ENCODE measurements around the gene C5orf63.

C5orf63 gene

GRCh38 chr5:127094161-127094814 is 21.0 kb upstream of the C5orf63 start:
- H3K36me3 ChIP-seq (ENCODE audit: control insufficient read depth in 2 of 2, insufficient read depth in 2 of 2, low read length in 2 of 2): no peaks in the 10 kb centered on the region
- H3K27me3 ChIP-seq (ENCODE audit: control insufficient read depth in 2 of 2, insufficient read depth in 2 of 2, low read length in 2 of 2): no peaks in the 10 kb centered on the region
- no peak overlapping the region for H3K27ac ChIP-seq (ENCODE audit: low read depth in 2 of 2, low read length in 2 of 2)
- H3K4me1 ChIP-seq (ENCODE audit: control insufficient read depth in 2 of 2, insufficient read depth in 2 of 2, low read length in 2 of 2): no peaks in the 10 kb centered on the region
- no peak overlapping the region for H3K4me3 ChIP-seq (ENCODE audit: low read length in 2 of 2)
- H3K9me3 ChIP-seq (ENCODE audit: control insufficient read depth in 2 of 2, low read length in 2 of 2): no peaks in the 10 kb centered on the region
- no peak overlapping the region for H3K9ac ChIP-seq (ENCODE audit: low read depth in 1 of 2, low read length in 2 of 2)

GRCh38 chr5:127092690-127093089 is 19.4 kb upstream of the C5orf63 start:
- H3K9me3 ChIP-seq (ENCODE audit: control insufficient read depth in 2 of 2, low read length in 2 of 2): no peaks in the 10 kb centered on the region
- H3K27ac ChIP-seq (ENCODE audit: low read depth in 2 of 2, low read length in 2 of 2): no peak overlapping the region
- H3K9ac ChIP-seq (ENCODE audit: low read depth in 1 of 2, low read length in 2 of 2): no peak overlapping the region
- H3K4me1 ChIP-seq (ENCODE audit: control insufficient read depth in 2 of 2, insufficient read depth in 2 of 2, low read length in 2 of 2): no peaks in the 10 kb centered on the region
- no peak overlapping the region for H3K4me3 ChIP-seq (ENCODE audit: low read length in 2 of 2)
- H3K36me3 ChIP-seq (ENCODE audit: control insufficient read depth in 2 of 2, insufficient read depth in 2 of 2, low read length in 2 of 2): no peaks in the 10 kb centered on the region
- H3K27me3 ChIP-seq (ENCODE audit: control insufficient read depth in 2 of 2, insufficient read depth in 2 of 2, low read length in 2 of 2): no peaks in the 10 kb centered on the region

GRCh38 chr5:127089191-127089590 is 15.9 kb upstream of the C5orf63 start:
- no peaks in the 10 kb centered on the region for H3K36me3 ChIP-seq (ENCODE audit: control insufficient read depth in 2 of 2, insufficient read depth in 2 of 2, low read length in 2 of 2)
- H3K9ac ChIP-seq (ENCODE audit: low read depth in 1 of 2, low read length in 2 of 2): no peak overlapping the region
- H3K4me1 ChIP-seq (ENCODE audit: control insufficient read depth in 2 of 2, insufficient read depth in 2 of 2, low read length in 2 of 2): no peaks in the 10 kb centered on the region
- no peak overlapping the region for H3K27ac ChIP-seq (ENCODE audit: low read depth in 2 of 2, low read length in 2 of 2)
- H3K9me3 ChIP-seq (ENCODE audit: control insufficient read depth in 2 of 2, low read length in 2 of 2): no peaks in the 10 kb centered on the region
- H3K27me3 ChIP-seq (ENCODE audit: control insufficient read depth in 2 of 2, insufficient read depth in 2 of 2, low read length in 2 of 2): no peaks in the 10 kb centered on the region
- H3K4me3 ChIP-seq (ENCODE audit: low read length in 2 of 2): no peak overlapping the region

GRCh38 chr5:127088251-127088650 is 14.9 kb upstream of the C5orf63 start:
- no peaks in the 10 kb centered on the region for H3K4me1 ChIP-seq (ENCODE audit: control insufficient read depth in 2 of 2, insufficient read depth in 2 of 2, low read length in 2 of 2)
- H3K27ac ChIP-seq (ENCODE audit: low read depth in 2 of 2, low read length in 2 of 2): no peak overlapping the region
- H3K36me3 ChIP-seq (ENCODE audit: control insufficient read depth in 2 of 2, insufficient read depth in 2 of 2, low read length in 2 of 2): no peaks in the 10 kb centered on the region
- no peaks in the 10 kb centered on the region for H3K9me3 ChIP-seq (ENCODE audit: control insufficient read depth in 2 of 2, low read length in 2 of 2)
- H3K9ac ChIP-seq (ENCODE audit: low read depth in 1 of 2, low read length in 2 of 2): no peak overlapping the region
- H3K4me3 ChIP-seq (ENCODE audit: low read length in 2 of 2): no peak overlapping the region
- no peaks in the 10 kb centered on the region for H3K27me3 ChIP-seq (ENCODE audit: control insufficient read depth in 2 of 2, insufficient read depth in 2 of 2, low read length in 2 of 2)

GRCh38 chr5:127086589-127086988 is 13.3 kb upstream of the C5orf63 start:
- no peak overlapping the region for H3K9ac ChIP-seq (ENCODE audit: low read depth in 1 of 2, low read length in 2 of 2)
- H3K27ac ChIP-seq (ENCODE audit: low read depth in 2 of 2, low read length in 2 of 2): no peak overlapping the region
- H3K4me1 ChIP-seq (ENCODE audit: control insufficient read depth in 2 of 2, insufficient read depth in 2 of 2, low read length in 2 of 2): no peaks in the 10 kb centered on the region
- H3K27me3 ChIP-seq (ENCODE audit: control insufficient read depth in 2 of 2, insufficient read depth in 2 of 2, low read length in 2 of 2): no peaks in the 10 kb centered on the region
- H3K36me3 ChIP-seq (ENCODE audit: control insufficient read depth in 2 of 2, insufficient read depth in 2 of 2, low read length in 2 of 2): no peaks in the 10 kb centered on the region
- H3K4me3 ChIP-seq (ENCODE audit: low read length in 2 of 2): no peak overlapping the region
- H3K9me3 ChIP-seq (ENCODE audit: control insufficient read depth in 2 of 2, low read length in 2 of 2): no peaks in the 10 kb centered on the region

GRCh38 chr5:127085796-127086195 is 12.5 kb upstream of the C5orf63 start:
- no peak overlapping the region for H3K9ac ChIP-seq (ENCODE audit: low read depth in 1 of 2, low read length in 2 of 2)
- H3K9me3 ChIP-seq (ENCODE audit: control insufficient read depth in 2 of 2, low read length in 2 of 2): no peaks in the 10 kb centered on the region
- no peak overlapping the region for H3K4me3 ChIP-seq (ENCODE audit: low read length in 2 of 2)
- no peaks in the 10 kb centered on the region for H3K4me1 ChIP-seq (ENCODE audit: control insufficient read depth in 2 of 2, insufficient read depth in 2 of 2, low read length in 2 of 2)
- H3K27ac ChIP-seq (ENCODE audit: low read depth in 2 of 2, low read length in 2 of 2): no peak overlapping the region
- H3K27me3 ChIP-seq (ENCODE audit: control insufficient read depth in 2 of 2, insufficient read depth in 2 of 2, low read length in 2 of 2): no peaks in the 10 kb centered on the region
- H3K36me3 ChIP-seq (ENCODE audit: control insufficient read depth in 2 of 2, insufficient read depth in 2 of 2, low read length in 2 of 2): no peaks in the 10 kb centered on the region

- H3K4me1 ChIP-seq (ENCODE audit: control insufficient read depth in 2 of 2, insufficient read depth in 2 of 2, low read length in 2 of 2): no peaks in the 10 kb centered on the region
- no peak overlapping the region for H3K9ac ChIP-seq (ENCODE audit: low read depth in 1 of 2, low read length in 2 of 2)
- no peaks in the 10 kb centered on the region for H3K27me3 ChIP-seq (ENCODE audit: control insufficient read depth in 2 of 2, insufficient read depth in 2 of 2, low read length in 2 of 2)
- no peaks in the 10 kb centered on the region for H3K9me3 ChIP-seq (ENCODE audit: control insufficient read depth in 2 of 2, low read length in 2 of 2)
- no peak overlapping the region for H3K4me3 ChIP-seq (ENCODE audit: low read length in 2 of 2)
- no peak overlapping the region for H3K27ac ChIP-seq (ENCODE audit: low read depth in 2 of 2, low read length in 2 of 2)
- no peaks in the 10 kb centered on the region for H3K36me3 ChIP-seq (ENCODE audit: control insufficient read depth in 2 of 2, insufficient read depth in 2 of 2, low read length in 2 of 2)
Observed at GRCh38 chr5:127085371-127085770, 12.1 kb upstream of the C5orf63 start.

GRCh38 chr5:127084656-127085055 is 11.4 kb upstream of the C5orf63 start:
- no peaks in the 10 kb centered on the region for H3K4me1 ChIP-seq (ENCODE audit: control insufficient read depth in 2 of 2, insufficient read depth in 2 of 2, low read length in 2 of 2)
- H3K36me3 ChIP-seq (ENCODE audit: control insufficient read depth in 2 of 2, insufficient read depth in 2 of 2, low read length in 2 of 2): no peaks in the 10 kb centered on the region
- H3K9ac ChIP-seq (ENCODE audit: low read depth in 1 of 2, low read length in 2 of 2): no peak overlapping the region
- H3K27me3 ChIP-seq (ENCODE audit: control insufficient read depth in 2 of 2, insufficient read depth in 2 of 2, low read length in 2 of 2): no peaks in the 10 kb centered on the region
- H3K27ac ChIP-seq (ENCODE audit: low read depth in 2 of 2, low read length in 2 of 2): no peak overlapping the region
- H3K9me3 ChIP-seq (ENCODE audit: control insufficient read depth in 2 of 2, low read length in 2 of 2): no peaks in the 10 kb centered on the region
- no peak overlapping the region for H3K4me3 ChIP-seq (ENCODE audit: low read length in 2 of 2)

GRCh38 chr5:127083711-127084110 is 10.4 kb upstream of the C5orf63 start:
- no peaks in the 10 kb centered on the region for H3K4me1 ChIP-seq (ENCODE audit: control insufficient read depth in 2 of 2, insufficient read depth in 2 of 2, low read length in 2 of 2)
- no peaks in the 10 kb centered on the region for H3K27me3 ChIP-seq (ENCODE audit: control insufficient read depth in 2 of 2, insufficient read depth in 2 of 2, low read length in 2 of 2)
- H3K9me3 ChIP-seq (ENCODE audit: control insufficient read depth in 2 of 2, low read length in 2 of 2): no peaks in the 10 kb centered on the region
- H3K4me3 ChIP-seq (ENCODE audit: low read length in 2 of 2): no peak overlapping the region
- no peak overlapping the region for H3K27ac ChIP-seq (ENCODE audit: low read depth in 2 of 2, low read length in 2 of 2)
- no peak overlapping the region for H3K9ac ChIP-seq (ENCODE audit: low read depth in 1 of 2, low read length in 2 of 2)
- H3K36me3 ChIP-seq (ENCODE audit: control insufficient read depth in 2 of 2, insufficient read depth in 2 of 2, low read length in 2 of 2): no peaks in the 10 kb centered on the region

- Histone ChIP-seq H3K27me3 (ENCODE audit: control insufficient read depth in 2 of 2, insufficient read depth in 2 of 2, low read length in 2 of 2) (no peaks in the 10 kb centered on the region), H3K36me3 (ENCODE audit: control insufficient read depth in 2 of 2, insufficient read depth in 2 of 2, low read length in 2 of 2) (no peaks in the 10 kb centered on the region), H3K9ac (ENCODE audit: low read depth in 1 of 2, low read length in 2 of 2) (no peak overlapping the region), H3K27ac (ENCODE audit: low read depth in 2 of 2, low read length in 2 of 2) (no peak overlapping the region), H3K9me3 (ENCODE audit: control insufficient read depth in 2 of 2, low read length in 2 of 2) (no peaks in the 10 kb centered on the region), H3K4me3 (ENCODE audit: low read length in 2 of 2) (no peak overlapping the region), H3K4me1 (ENCODE audit: control insufficient read depth in 2 of 2, insufficient read depth in 2 of 2, low read length in 2 of 2) (peaks cover 10 to 17% of the 10 kb centered on the region in 2 donors)
Observed at GRCh38 chr5:127079994-127080491, 6.7 kb upstream of the C5orf63 start.

Data from mucosa of rectum (tissue), 2 donors.